Cortex of kidney (tissue), 1 donor: ENCODE data around the gene GOLGA1.

Experiments
- DNase-seq: peaks from one replicate; lab custom pipeline; 2025; lab: John Stamatoyannopoulos, UW

The GOLGA1 gene

DNA sequence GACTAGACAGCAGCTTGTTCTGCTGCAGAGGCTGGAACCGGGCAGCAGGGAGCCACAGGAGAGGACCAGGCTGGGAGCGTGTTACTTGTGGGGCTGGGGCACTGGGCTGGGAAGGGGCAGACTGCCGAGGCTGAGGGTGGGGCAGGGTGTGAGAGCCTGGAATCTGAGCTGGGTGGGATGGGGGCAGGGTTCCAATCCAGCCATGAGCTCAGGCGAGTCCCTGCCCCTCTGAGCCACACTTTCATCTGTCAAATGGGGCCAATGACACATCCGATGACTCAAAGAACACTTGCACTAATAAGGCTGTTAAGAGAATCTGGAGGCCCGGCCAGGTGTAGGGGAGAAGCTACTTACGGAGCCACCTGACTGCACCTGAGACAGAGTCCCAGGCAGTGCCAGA, 106.3 kb downstream of the GOLGA1 start:
- no peak for DNase-seq

DNA sequence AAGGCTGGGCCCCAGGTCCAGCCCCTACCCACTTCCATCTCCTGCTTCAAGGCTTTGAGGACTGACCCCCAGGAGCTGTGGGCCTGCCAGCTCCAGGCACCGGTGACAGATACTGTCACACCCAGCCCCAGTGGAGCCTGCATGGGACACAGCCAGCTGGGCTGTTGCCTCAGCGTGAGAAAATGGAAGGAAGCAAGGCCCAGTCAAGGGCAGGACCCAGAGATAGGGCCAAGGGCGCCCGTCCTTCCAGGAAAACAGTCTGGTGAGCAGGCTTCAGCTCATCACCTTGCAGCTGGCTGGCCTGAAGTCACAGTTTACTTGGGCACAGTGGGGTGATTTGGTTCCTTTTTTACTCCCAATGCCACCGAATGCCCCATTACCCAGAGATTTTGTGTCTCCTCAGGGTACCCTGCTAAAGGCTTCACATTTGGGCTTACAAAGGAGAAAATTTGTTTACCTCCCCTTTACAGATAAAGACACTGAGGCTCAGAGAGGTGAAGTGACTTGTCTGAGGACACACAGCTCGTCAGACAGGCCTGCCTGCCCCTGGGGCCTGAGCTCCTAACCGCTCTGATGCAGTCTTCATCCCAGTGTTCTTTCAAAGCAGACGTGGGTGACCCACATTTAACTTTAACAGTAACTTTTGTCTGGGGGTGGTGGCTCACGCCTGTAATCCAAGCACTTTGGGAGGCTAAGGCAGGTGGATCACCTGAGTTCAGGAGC, 109.1 kb downstream of the GOLGA1 start:
- no peak for DNase-seq

DNA sequence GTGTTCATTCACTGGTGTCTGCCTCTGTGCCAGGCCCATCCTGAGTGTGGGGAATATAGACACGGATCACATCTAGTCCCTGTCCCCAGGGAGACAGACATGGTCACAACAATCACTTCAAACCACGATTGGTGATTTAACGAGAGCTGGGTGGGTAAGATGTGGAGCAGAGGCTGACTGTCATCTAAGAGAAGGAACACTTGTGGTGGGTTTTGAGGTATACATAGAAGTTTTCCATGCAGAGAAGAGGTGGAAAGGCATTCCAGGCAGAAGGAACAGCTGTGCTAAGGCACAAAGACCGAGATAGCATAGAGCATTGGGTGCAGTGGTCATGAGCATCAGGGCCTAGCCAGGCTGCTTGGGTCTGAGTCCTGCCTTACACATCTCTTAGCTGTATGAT, 110.3 kb downstream of the GOLGA1 start:
- no peak for DNase-seq

DNA sequence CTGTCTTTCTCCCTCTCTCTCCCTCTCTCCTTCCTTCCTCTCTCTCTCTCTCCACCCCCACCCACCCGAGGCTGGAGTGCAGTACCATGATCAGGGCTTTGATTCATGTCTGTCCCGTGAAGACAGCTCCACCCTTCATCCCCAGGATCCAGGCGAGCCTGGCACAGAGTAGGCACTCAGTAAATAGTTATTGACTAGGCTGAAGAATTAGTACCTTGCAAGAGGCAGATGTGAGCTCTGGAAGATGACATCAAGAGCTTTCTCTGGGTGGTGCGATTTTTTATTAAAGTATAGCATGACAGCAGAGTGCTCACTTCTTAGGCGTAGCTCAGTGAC, 111.6 kb downstream of the GOLGA1 start:
- no peak for DNase-seq

DNA sequence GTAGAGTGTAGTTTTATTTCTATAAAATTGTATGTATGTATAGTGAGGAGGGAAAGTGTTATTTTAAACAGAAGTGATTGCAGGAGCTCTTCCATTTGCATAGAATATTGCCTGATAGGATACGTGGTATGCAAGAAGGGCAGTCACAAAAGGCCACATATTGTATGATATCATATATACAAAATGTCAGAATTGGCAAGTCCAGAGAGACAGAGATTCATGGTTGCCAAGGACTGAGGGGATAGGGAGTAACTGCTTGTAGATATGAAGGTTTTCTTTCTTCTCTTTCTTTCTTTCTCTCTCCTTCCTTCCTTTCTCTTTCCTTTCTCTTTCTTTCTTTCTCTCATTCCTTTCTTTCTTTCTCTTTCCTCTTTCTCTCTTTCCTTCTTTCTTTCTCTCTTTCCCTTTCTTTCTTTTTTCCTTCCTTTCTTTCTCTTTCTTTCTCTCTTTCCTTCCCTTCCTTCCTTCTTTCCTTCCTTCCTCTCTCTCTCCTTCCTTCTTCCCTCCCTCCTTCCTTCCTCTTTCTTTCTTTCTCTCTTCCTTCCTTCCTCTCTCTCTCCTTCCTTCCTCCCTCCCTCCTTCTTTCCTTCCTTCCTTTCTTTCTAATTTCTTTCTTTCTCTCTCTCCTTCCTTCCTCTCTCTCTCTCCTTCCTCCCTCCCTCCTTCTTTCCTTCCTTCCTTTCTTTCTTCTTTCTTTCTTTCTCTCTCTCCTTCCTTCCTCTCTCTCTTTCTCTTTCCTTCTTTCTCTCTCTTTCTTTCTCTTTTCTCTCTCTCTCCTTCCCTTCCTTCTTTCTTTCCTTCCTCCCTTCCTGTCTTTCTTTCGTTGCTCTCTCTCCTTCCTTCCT, 112.2 kb downstream of the GOLGA1 start:
- no peak for DNase-seq
